ENCODE data around the gene INPP1. TPM values are rescaled to one million over a fixed set of nuclear protein-coding genes. Genes with fewer than 3 reads are reported as not detected.
"Not testable (repeated sequence)": the region's sequence is repeated elsewhere in the genome, so short reads cannot be mapped to it uniquely, and the experiment has no call there.

INPP1 gene
- polyA plus RNA-seq, 1 donor: 40.0 TPM

GRCh38 chr2:190344276-190344827 lies 963 bp downstream of the INPP1 start:
- peak; percentile 68 to 79 for DNase-seq
- no peaks in the 10 kb centered on the region for H3K9me3 ChIP-seq (ENCODE audit: control insufficient read depth, low read depth, low read length)
- no peaks in the 10 kb centered on the region for H3K27me3 ChIP-seq (ENCODE audit: control insufficient read depth, insufficient read depth, low read length)
- 57% methylated on average over 3 of the region's 7 CpGs for WGBS (ENCODE audit: insufficient coverage, low lambda C conversion rate)
- H3K4me3 ChIP-seq (ENCODE audit: low read length): peak overlapping the region; percentile 73
- H3K36me3 ChIP-seq (ENCODE audit: control insufficient read depth, insufficient read depth, low read length): no peaks in the 10 kb centered on the region
- peak overlapping the region; percentile 77 for H3K27ac ChIP-seq (ENCODE audit: low read length)
- peaks cover 6% of the 10 kb centered on the region for H3K4me1 ChIP-seq (ENCODE audit: control insufficient read depth, insufficient read depth, low read length)

- H3K4me1 ChIP-seq (ENCODE audit: control insufficient read depth, insufficient read depth, low read length): peaks cover 18% of the 10 kb centered on the region
- H3K27ac ChIP-seq (ENCODE audit: low read length): no peak overlapping the region
- H3K36me3 ChIP-seq (ENCODE audit: control insufficient read depth, insufficient read depth, low read length): no peaks in the 10 kb centered on the region
- H3K9me3 ChIP-seq (ENCODE audit: control insufficient read depth, low read depth, low read length): no peaks in the 10 kb centered on the region
- no peak for DNase-seq
- no peaks in the 10 kb centered on the region for H3K27me3 ChIP-seq (ENCODE audit: control insufficient read depth, insufficient read depth, low read length)
- no peak overlapping the region for H3K4me3 ChIP-seq (ENCODE audit: low read length)
Measured at GRCh38 chr2:190350371-190350770, 7.0 kb downstream of the INPP1 start.

GRCh38 chr2:190351955-190352354 lies 8.6 kb downstream of the INPP1 start:
- H3K27me3 ChIP-seq (ENCODE audit: control insufficient read depth, insufficient read depth, low read length): no peaks in the 10 kb centered on the region
- no peaks in the 10 kb centered on the region for H3K36me3 ChIP-seq (ENCODE audit: control insufficient read depth, insufficient read depth, low read length)
- no CpG with 5 or more reads among the region's 3 CpGs for WGBS (ENCODE audit: insufficient coverage, low lambda C conversion rate)
- no peaks in the 10 kb centered on the region for H3K9me3 ChIP-seq (ENCODE audit: control insufficient read depth, low read depth, low read length)
- H3K4me1 ChIP-seq (ENCODE audit: control insufficient read depth, insufficient read depth, low read length): peaks cover 25% of the 10 kb centered on the region
- H3K27ac ChIP-seq (ENCODE audit: low read length): peak overlapping the region; percentile 57
- DNase-seq: peak in 1 of 2 donors; percentile 51
- no peak overlapping the region for H3K4me3 ChIP-seq (ENCODE audit: low read length)

GRCh38 chr2:190352668-190353536 lies 9.5 kb downstream of the INPP1 start:
- peak in 1 of 2 donors; percentile 64 for DNase-seq
- WGBS (ENCODE audit: insufficient coverage, low lambda C conversion rate): no CpG with 5 or more reads among the region's 8 CpGs
- peak overlapping the region; percentile 57 for H3K27ac ChIP-seq (ENCODE audit: low read length)
- no peaks in the 10 kb centered on the region for H3K27me3 ChIP-seq (ENCODE audit: control insufficient read depth, insufficient read depth, low read length)
- no peaks in the 10 kb centered on the region for H3K36me3 ChIP-seq (ENCODE audit: control insufficient read depth, insufficient read depth, low read length)
- H3K4me3 ChIP-seq (ENCODE audit: low read length): no peak overlapping the region
- peaks cover 26% of the 10 kb centered on the region for H3K4me1 ChIP-seq (ENCODE audit: control insufficient read depth, insufficient read depth, low read length)
- no peaks in the 10 kb centered on the region for H3K9me3 ChIP-seq (ENCODE audit: control insufficient read depth, low read depth, low read length)

GRCh38 chr2:190353537-190353899 lies 10.1 kb downstream of the INPP1 start:
- H3K27ac ChIP-seq (ENCODE audit: low read length): peak overlapping the region; percentile 57

GRCh38 chr2:190354003-190354690 lies 10.8 kb downstream of the INPP1 start:
- H3K4me1 ChIP-seq (ENCODE audit: control insufficient read depth, insufficient read depth, low read length): peaks cover 26% of the 10 kb centered on the region
- 52% methylated on average over 3 of the region's 12 CpGs for WGBS (ENCODE audit: insufficient coverage, low lambda C conversion rate)
- H3K27ac ChIP-seq (ENCODE audit: low read length): no peak overlapping the region
- H3K36me3 ChIP-seq (ENCODE audit: control insufficient read depth, insufficient read depth, low read length): no peaks in the 10 kb centered on the region
- no peaks in the 10 kb centered on the region for H3K9me3 ChIP-seq (ENCODE audit: control insufficient read depth, low read depth, low read length)
- no peaks in the 10 kb centered on the region for H3K27me3 ChIP-seq (ENCODE audit: control insufficient read depth, insufficient read depth, low read length)
- no peak overlapping the region for H3K4me3 ChIP-seq (ENCODE audit: low read length)
- no peak for DNase-seq

More at GRCh38 chr2:190353537-190353899, 10.1 kb downstream of the INPP1 start:
- DNase-seq: no peak
- Histone ChIP-seq H3K9me3 (ENCODE audit: control insufficient read depth, low read depth, low read length) (no peaks in the 10 kb centered on the region), H3K4me1 (ENCODE audit: control insufficient read depth, insufficient read depth, low read length) (peaks cover 26% of the 10 kb centered on the region), H3K36me3 (ENCODE audit: control insufficient read depth, insufficient read depth, low read length) (no peaks in the 10 kb centered on the region), H3K27me3 (ENCODE audit: control insufficient read depth, insufficient read depth, low read length) (no peaks in the 10 kb centered on the region), H3K4me3 (ENCODE audit: low read length) (no peak overlapping the region)

GRCh38 chr2:190355968-190356644 lies 12.7 kb downstream of the INPP1 start:
- Histone ChIP-seq H3K9me3 (ENCODE audit: control insufficient read depth, low read depth, low read length) (no peaks in the 10 kb centered on the region), H3K27ac (ENCODE audit: low read length) (peak overlapping the region; percentile 70), H3K27me3 (ENCODE audit: control insufficient read depth, insufficient read depth, low read length) (no peaks in the 10 kb centered on the region), H3K36me3 (ENCODE audit: control insufficient read depth, insufficient read depth, low read length) (no peaks in the 10 kb centered on the region), H3K4me3 (ENCODE audit: low read length) (no peak overlapping the region), H3K4me1 (ENCODE audit: control insufficient read depth, insufficient read depth, low read length) (peaks cover 26% of the 10 kb centered on the region)
- peak; percentile 61 to 87 for DNase-seq
- 0% methylated on average over 1 of the region's 6 CpGs for WGBS (ENCODE audit: insufficient coverage, low lambda C conversion rate)

- WGBS (ENCODE audit: insufficient coverage, low lambda C conversion rate): 67% methylated on average over 1 of the region's 2 CpGs
- Histone ChIP-seq H3K4me1 (ENCODE audit: control insufficient read depth, insufficient read depth, low read length) (peaks cover 23% of the 10 kb centered on the region), H3K36me3 (ENCODE audit: control insufficient read depth, insufficient read depth, low read length) (no peaks in the 10 kb centered on the region)
Measured at GRCh38 chr2:190357600-190357999, 14.2 kb downstream of the INPP1 start.

GRCh38 chr2:190358655-190359448 lies 15.5 kb downstream of the INPP1 start:
- 100% methylated on average over 1 of the region's 8 CpGs for WGBS (ENCODE audit: insufficient coverage, low lambda C conversion rate)
- H3K27me3 ChIP-seq (ENCODE audit: control insufficient read depth, insufficient read depth, low read length); H3K36me3 ChIP-seq (ENCODE audit: control insufficient read depth, insufficient read depth, low read length); H3K4me3 ChIP-seq (ENCODE audit: low read length); H3K9me3 ChIP-seq (ENCODE audit: control insufficient read depth, low read depth, low read length); DNase-seq; H3K27ac ChIP-seq (ENCODE audit: low read length): not testable (repeated sequence)
- H3K4me1 ChIP-seq (ENCODE audit: control insufficient read depth, insufficient read depth, low read length): peaks cover 12% of the 10 kb centered on the region

More at GRCh38 chr2:190357600-190357999, 14.2 kb downstream of the INPP1 start:
- Histone ChIP-seq H3K9me3 (ENCODE audit: control insufficient read depth, low read depth, low read length) (no peaks in the 10 kb centered on the region), H3K27ac (ENCODE audit: low read length) (no peak overlapping the region), H3K4me3 (ENCODE audit: low read length) (no peak overlapping the region), H3K27me3 (ENCODE audit: control insufficient read depth, insufficient read depth, low read length) (no peaks in the 10 kb centered on the region)
- no peak for DNase-seq

- no peak overlapping the region for H3K4me3 ChIP-seq (ENCODE audit: low read length)
- peaks cover 2% of the 10 kb centered on the region for H3K36me3 ChIP-seq (ENCODE audit: control insufficient read depth, insufficient read depth, low read length)
- peak overlapping the region; percentile 31 for H3K27ac ChIP-seq (ENCODE audit: low read length)
- H3K9me3 ChIP-seq (ENCODE audit: control insufficient read depth, low read depth, low read length): no peaks in the 10 kb centered on the region
- no peak for DNase-seq
- H3K4me1 ChIP-seq (ENCODE audit: control insufficient read depth, insufficient read depth, low read length): peaks cover 8% of the 10 kb centered on the region
- H3K27me3 ChIP-seq (ENCODE audit: control insufficient read depth, insufficient read depth, low read length): no peaks in the 10 kb centered on the region
Measured at GRCh38 chr2:190360561-190360960, 17.2 kb downstream of the INPP1 start.

Data from large intestine (tissue), 3 donors.